ENCODE results near the gene LRMDA.

DNA sequence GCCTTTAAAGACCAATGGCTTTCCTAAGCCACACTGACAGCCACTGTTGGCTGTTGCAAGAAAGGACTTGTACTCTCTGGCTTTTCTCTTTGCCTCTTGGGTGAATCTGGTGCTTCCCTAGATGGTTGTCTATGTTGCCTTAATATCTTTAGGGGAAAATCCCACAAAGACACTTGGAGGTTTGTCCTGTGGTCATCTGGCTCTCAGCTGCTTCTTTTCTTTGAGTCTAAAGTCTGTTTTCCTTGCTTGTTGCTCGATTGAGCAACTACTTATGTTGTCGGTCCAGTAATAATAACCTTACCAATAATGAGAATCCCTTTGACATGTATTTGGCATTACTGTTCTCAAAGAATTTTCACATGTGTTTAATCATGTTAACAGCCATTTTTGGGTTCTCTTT, 537.6 kb downstream of the LRMDA start:
- TF ChIP-seq, protein P1, sequence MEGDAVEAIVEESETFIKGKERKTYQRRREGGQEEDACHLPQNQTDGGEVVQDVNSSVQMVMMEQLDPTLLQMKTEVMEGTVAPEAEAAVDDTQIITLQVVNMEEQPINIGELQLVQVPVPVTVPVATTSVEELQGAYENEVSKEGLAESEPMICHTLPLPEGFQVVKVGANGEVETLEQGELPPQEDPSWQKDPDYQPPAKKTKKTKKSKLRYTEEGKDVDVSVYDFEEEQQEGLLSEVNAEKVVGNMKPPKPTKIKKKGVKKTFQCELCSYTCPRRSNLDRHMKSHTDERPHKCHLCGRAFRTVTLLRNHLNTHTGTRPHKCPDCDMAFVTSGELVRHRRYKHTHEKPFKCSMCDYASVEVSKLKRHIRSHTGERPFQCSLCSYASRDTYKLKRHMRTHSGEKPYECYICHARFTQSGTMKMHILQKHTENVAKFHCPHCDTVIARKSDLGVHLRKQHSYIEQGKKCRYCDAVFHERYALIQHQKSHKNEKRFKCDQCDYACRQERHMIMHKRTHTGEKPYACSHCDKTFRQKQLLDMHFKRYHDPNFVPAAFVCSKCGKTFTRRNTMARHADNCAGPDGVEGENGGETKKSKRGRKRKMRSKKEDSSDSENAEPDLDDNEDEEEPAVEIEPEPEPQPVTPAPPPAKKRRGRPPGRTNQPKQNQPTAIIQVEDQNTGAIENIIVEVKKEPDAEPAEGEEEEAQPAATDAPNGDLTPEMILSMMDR (IDR thresholded peaks at IDR 0.05 in 2 of 3, conservative IDR thresholded peaks at IDR 0.05 in 1 of 3; ENCODE audit: borderline replicate concordance in 1 of 3, insufficient read depth in 1 of 3, low read depth in 2 of 3, low read length in 2 of 3): no peak
- no peak for TF ChIP-seq SIN3A (IDR thresholded peaks at IDR 0.05; ENCODE audit: low read depth)
- TF ChIP-seq ZFX (IDR thresholded peaks at IDR 0.05): no peak
- no peak for TF ChIP-seq POLR2AphosphoS5 (IDR thresholded peaks at IDR 0.05; ENCODE audit: low read depth, low read length)
- no peak for TF ChIP-seq EZH2phosphoT487 (IDR thresholded peaks at IDR 0.05; ENCODE audit: borderline replicate concordance)

Data from HCT116 (cell line).